HG03432 (cell line): ENCODE results near the gene ZNF625.
"Not testable (repeated sequence)": the region's sequence is repeated elsewhere in the genome, so short reads cannot be mapped to it uniquely, and the experiment has no call there.

Source experiments
- ATAC-seq: cut with Tn5 transposase; IDR thresholded peaks from one replicate; pipeline ENCODE4 v1.9.1; 2021; ENCODE audit warnings: mild to moderate bottlenecking, moderate library complexity; ENCODE audit not compliant: unreplicated experiment

ZNF625 gene

DNA sequence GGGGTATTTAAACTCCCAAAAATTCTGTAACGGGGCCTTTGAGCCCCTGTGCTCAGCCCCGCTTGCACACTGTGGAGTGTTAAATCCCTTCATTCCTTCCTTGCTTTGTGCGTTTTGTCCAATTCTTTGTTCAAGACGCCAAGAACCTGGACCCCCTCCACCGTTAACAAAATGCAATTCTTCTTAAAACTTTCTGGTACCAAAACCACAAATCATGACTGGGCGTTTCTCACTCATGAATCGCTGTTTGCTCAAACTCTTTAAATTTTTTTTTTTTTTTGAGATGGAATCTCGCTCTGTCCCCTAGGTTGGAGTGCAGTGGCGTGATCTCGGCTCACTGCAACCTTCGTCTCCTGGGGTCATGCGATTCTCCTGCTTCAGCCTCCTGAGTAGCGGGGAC lies 17.3 kb downstream of the ZNF625 start:
- ATAC-seq: no peak

- no peak for ATAC-seq
Measured at GRCh38 chr19:12137221-12137940, 19.2 kb downstream of the ZNF625 start.

DNA sequence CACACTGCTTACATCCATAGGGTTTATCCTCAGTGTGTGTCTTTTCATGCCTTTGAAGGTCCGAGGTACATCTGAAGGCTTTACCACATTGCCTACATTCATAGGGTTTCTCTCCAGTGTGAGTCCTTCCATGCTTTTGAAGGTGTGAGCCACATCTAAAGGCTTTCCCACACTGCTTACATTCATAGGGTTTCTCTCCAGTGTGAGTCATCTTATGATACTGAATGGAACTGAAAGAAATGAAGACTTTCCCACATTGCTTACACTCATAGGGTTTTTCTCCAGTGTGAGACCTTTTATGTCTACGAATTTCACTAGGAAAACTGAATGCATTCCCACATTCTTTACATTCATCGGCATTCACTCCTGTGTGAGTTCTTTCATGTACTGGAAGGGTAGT lies 23.5 kb downstream of the ZNF625 start:
- ATAC-seq: no peak

DNA sequence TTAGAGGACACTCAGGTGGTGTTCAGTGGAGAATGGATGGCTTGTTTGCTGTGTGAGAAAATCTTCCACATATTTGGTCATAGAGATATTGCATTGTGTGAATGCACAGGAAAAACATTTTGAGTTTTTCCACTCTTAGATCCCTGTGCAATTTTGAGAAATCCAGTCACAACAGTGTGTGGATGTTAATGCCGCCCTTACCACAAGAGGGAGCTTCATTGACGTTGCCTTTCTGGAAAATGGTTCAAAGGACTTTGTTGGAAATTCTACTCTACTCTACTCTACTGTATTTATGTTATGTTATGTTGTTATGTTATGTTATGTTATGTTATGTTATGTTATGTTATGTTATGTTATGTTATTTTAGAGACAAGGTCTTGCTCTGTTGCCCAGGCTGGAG lies 29.8 kb downstream of the ZNF625 start:
- no peak for ATAC-seq

DNA sequence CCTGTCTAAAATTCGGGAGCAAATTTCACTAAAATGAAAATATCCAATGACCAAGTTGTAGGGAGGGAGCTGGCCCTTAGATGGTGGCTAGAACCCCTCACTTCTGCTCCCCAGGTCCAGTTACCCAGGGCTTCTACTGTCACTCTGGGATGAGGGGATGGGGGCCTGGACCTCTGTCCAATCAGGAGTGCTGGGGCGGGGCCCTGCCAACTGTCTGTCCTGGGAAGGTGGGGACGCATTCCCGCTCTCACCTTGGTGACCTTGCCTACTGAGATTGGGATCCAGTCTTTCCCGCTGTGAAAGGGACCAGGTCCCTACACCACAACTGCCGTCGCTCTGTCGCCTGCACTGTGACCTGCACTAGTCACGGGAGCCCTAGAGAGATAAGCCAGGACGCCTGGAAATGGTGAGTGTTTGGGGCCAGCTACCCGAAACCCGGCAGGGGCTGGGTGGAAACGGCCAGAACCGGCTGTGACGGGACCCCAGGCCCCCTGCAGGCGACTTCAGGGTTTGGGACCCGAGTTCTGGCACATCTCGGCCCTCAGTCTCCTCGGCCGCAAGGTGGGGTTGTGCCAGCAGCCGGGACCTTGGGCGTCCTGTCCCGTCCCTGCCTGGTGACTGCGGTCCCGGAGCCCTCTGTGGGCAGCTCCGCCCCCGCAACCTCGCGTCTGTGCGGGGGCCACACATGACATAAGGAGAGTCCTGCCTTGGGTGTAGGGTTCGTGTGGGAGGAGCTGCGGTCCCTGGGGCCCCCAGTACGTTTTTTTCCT lies 39.1 kb downstream of the ZNF625 start:
- no peak for ATAC-seq

DNA sequence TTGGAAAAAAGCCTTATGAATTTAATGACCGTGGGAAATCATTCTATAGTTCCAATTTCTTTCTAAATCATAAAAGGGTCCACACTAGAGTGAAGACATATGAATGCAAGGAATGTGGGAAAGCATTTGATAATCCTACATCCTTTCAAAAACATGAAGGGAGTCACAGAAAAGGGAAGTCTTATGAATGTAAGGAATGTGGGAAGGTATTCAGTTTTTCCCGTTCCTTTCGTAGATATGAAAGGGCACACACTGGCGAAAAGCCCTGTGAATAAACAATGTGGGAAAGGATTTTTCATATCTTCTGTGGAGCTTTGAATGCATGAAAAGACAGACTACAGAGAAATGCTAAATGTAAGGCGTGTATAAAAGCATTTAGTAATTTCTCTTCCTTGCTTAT lies 43.4 kb downstream of the ZNF625 start:
- ATAC-seq: no peak

DNA sequence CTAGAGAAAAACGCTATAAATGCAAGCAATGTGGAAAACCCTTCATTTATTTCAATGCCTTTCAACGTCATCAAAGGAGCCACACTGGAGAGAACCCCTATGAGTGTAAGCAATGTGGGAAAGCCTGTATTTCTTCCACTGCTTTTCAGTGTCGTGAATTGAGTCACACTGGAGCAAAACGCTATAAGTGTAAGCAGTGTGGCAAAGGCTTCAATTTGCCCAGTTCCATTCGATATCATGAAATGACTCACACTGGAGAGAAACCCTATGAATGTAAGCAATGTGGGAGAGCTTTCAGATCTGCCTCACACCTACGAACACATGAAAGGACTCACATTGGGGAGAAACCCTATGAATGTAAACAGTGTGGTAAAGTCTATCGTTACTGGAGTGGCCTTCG lies 43.8 kb downstream of the ZNF625 start:
- ATAC-seq: no peak

- no peak for ATAC-seq
Measured at GRCh38 chr19:12111943-12112637, 44.4 kb downstream of the ZNF625 start.

GRCh38 chr19:12111176-12111575 lies 45.4 kb downstream of the ZNF625 start:
- no peak for ATAC-seq

DNA sequence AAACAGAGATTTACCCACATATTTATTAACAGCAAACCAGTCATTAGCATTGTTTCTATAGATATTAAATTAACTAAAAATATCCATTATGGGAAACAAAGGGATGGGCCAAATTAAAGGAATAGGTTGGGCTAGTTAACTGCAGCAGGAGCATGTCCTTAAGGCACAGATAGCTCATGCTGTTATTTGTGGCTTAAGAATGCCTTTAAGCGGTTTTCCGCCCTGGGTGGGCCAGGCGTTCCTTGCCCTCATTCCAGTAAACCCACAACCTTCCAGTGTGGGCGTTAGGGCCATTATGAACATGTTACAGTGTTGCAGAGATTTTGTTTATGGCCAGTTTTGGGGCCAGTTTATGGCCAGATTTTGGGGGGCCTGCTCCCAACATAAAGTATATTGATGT lies 52.6 kb downstream of the ZNF625 start:
- ATAC-seq: not testable (repeated sequence)

DNA sequence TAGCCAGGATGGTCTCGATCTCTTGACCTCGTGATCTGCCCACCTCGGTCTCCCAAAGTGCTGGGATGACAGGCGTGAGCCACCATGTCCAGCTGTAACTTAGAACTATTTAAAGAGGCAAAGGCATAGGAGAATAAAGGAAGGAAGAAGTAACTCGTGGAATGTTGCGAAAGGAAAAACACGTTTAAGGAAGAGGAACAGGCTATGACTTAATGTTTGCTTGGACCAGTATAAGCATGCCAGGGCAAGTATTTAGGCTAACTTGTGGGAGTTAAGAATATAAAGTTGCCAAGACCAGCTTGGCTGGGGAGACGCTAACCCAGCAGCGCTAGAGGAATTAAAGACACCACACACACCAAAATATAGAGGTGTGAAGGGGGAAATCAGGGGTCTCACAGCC lies 58.5 kb downstream of the ZNF625 start:
- no peak for ATAC-seq

DNA sequence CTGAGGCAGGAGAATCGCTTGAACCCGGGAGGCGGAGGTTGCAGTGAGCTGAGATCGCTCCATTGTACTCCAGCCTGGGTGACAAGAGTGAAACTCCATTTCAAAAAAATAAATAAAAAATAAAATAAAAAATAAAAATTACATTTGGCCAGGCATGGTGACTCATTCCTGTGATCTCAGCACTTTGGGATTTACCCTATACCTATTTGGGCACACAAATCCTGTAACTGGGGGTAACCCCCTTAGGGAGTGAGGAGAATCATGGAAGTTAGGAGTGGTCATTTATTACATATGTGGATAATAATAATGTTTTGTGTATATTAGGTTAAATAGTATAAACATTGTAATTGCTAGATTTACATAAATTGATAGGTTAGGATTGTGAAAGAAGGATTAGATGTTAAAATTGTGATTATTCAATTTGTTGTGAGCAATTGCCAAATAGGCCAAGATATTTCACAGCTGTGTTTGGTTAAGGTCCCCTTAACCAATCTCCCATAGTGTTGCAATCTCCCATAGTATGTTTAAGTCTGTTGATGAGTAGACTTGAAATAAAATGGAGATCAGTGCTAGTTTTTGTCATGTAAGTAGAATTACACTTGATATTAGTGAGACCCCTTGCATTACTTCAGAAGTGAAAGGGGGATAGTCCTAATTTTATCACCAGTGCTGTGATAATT lies 61.3 kb downstream of the ZNF625 start:
- ATAC-seq: no peak
